Mesendoderm (in vitro differentiated cells): ENCODE results near the gene RAI14.
"Not testable (repeated sequence)": the region's sequence is repeated elsewhere in the genome, so short reads cannot be mapped to it uniquely, and the experiment has no call there.

Experiments
- DNase-seq: peaks from one replicate; pipeline ENCODE4 v3.0.0; 2013
- H2AK5ac ChIP-seq: 2 replicates; pipeline ENCODE4 v1.6.1; 2013; ENCODE audit warnings: low read length, inconsistent platforms
- H2BK120ac ChIP-seq: 2 replicates; pipeline ENCODE4 v1.6.1; 2013; ENCODE audit warnings: low read depth, mild to moderate bottlenecking, low read length, moderate library complexity, mixed read lengths
- H2BK15ac ChIP-seq: replicated peaks from 2 replicates; pipeline ENCODE4 v1.6.1; 2013; ENCODE audit warnings: low read depth, mild to moderate bottlenecking, moderate library complexity
- H2BK5ac ChIP-seq: 2 replicates; pipeline ENCODE4 v1.6.1; 2013; ENCODE audit warnings: low read length, inconsistent platforms
- H3K18ac ChIP-seq: 2 replicates; pipeline ENCODE4 v1.6.1; 2013; ENCODE audit warnings: mild to moderate bottlenecking, low read length, mixed read lengths
- H3K23ac ChIP-seq: one replicate; pipeline ENCODE4 v1.6.1; 2013; ENCODE audit warnings: low read length
- H3K27ac ChIP-seq: 2 replicates; pipeline ENCODE4 v1.5.1; 2013; ENCODE audit warnings: low read depth, mild to moderate bottlenecking, inconsistent platforms, low read length, moderate library complexity
- H3K27me3 ChIP-seq: 2 replicates; pipeline ENCODE4 v1.6.1; 2013; ENCODE audit warnings: low read length, control low read depth, mild to moderate bottlenecking, inconsistent platforms; ENCODE audit not compliant: insufficient read depth, poor library complexity
- H3K36me3 ChIP-seq: 2 replicates; pipeline ENCODE4 v1.6.1; 2013; ENCODE audit warnings: low read length, inconsistent platforms; ENCODE audit not compliant: control insufficient read depth, insufficient read depth
- H3K4ac ChIP-seq: one replicate; pipeline ENCODE4 v1.6.1; 2013; ENCODE audit warnings: low read depth, mild to moderate bottlenecking, low read length, moderate library complexity
- H3K4me1 ChIP-seq: 2 replicates; pipeline ENCODE4 v1.6.1; 2013; ENCODE audit warnings: low read depth, low read length, inconsistent platforms; ENCODE audit not compliant: control insufficient read depth
- H3K4me2 ChIP-seq: 2 replicates; pipeline ENCODE4 v1.6.1; 2013; ENCODE audit warnings: low read length
- H3K4me3 ChIP-seq: 2 replicates; pipeline ENCODE4 v1.5.1; 2013; ENCODE audit warnings: mild to moderate bottlenecking, low read length
- H3K56ac ChIP-seq: one replicate; pipeline ENCODE4 v1.6.1; 2013; ENCODE audit warnings: low read length
- H3K79me1 ChIP-seq: 2 replicates; pipeline ENCODE4 v1.6.1; 2013; ENCODE audit warnings: low read length, inconsistent platforms
- H3K79me2 ChIP-seq: 2 replicates; pipeline ENCODE4 v1.6.1; 2013; ENCODE audit warnings: mild to moderate bottlenecking, low read length; ENCODE audit not compliant: control insufficient read depth, insufficient read depth
- H3K9ac ChIP-seq: 2 replicates; pipeline ENCODE4 v1.6.1; 2013; ENCODE audit warnings: low read length, inconsistent platforms
- H4K5ac ChIP-seq: one replicate; pipeline ENCODE4 v1.6.1; 2013; ENCODE audit warnings: low read length
- H4K8ac ChIP-seq: one replicate; pipeline ENCODE4 v1.6.1; 2013; ENCODE audit warnings: low read depth, mild to moderate bottlenecking, control low read depth, low read length, moderate library complexity
- WGBS: extraction: QIAGEN DNeasy Blood & Tissue Kit; methylation state at CpG from one replicate; pipeline ENCODE4 v1.1.7; 2013; ENCODE audit warnings: low lambda C conversion rate, missing lambda C conversion rate; ENCODE audit not compliant: insufficient coverage; ENCODE audit errors: extremely low coverage; 5-methylcytosine and 5-hydroxymethylcytosine counted together

Gene RAI14

DNA sequence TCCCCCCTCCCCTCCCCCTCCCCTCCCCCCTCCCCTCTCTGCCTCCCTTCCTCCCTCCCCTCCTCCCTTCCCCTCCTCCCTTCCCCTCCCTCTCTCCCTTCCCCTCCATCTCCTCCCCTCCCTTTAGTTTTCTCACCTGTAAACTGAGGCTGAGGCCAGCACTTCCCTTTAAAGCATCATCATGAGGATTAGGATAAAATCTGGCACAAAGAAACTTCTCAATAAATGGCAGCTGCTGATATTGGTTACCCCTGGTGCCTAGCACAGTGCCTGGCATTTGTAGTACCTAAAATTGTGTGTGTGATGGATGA, 41.9 kb downstream of the RAI14 start:
- no peak overlapping the region for H3K9ac ChIP-seq
- no peak overlapping the region for H4K5ac ChIP-seq
- H2BK5ac ChIP-seq: no peak overlapping the region
- H2AK5ac ChIP-seq: no peak overlapping the region
- H3K79me1 ChIP-seq: peaks cover 16% of the 10 kb centered on the region
- H4K8ac ChIP-seq: no peak overlapping the region
- H3K36me3 ChIP-seq: peaks cover 3% of the 10 kb centered on the region
- H3K4me2 ChIP-seq: no peak overlapping the region
- H3K27ac ChIP-seq: no peak overlapping the region
- no peak overlapping the region for H3K56ac ChIP-seq
- no peak overlapping the region for H3K18ac ChIP-seq
- peaks cover 36% of the 10 kb centered on the region for H3K79me2 ChIP-seq
- peaks cover 12% of the 10 kb centered on the region for H3K4me1 ChIP-seq
- no peak overlapping the region for H3K4me3 ChIP-seq
- H3K27me3 ChIP-seq: no peaks in the 10 kb centered on the region
- H2BK120ac ChIP-seq: no peak overlapping the region
- no peak for DNase-seq
- no peak overlapping the region for H3K23ac ChIP-seq
- no peak overlapping the region for H3K4ac ChIP-seq
- H2BK15ac ChIP-seq: no peak overlapping the region

GRCh38 chr5:34698754-34699153, 42.6 kb downstream of the RAI14 start:
- no peak overlapping the region for H3K4me3 ChIP-seq
- H3K4me2 ChIP-seq: no peak overlapping the region
- no peak overlapping the region for H4K5ac ChIP-seq
- H2BK120ac ChIP-seq: no peak overlapping the region
- no peak overlapping the region for H3K18ac ChIP-seq
- H2AK5ac ChIP-seq: no peak overlapping the region
- H3K4me1 ChIP-seq: peaks cover 15% of the 10 kb centered on the region
- no peaks in the 10 kb centered on the region for H3K27me3 ChIP-seq
- H3K9ac ChIP-seq: no peak overlapping the region
- H2BK15ac ChIP-seq: no peak overlapping the region
- H3K23ac ChIP-seq: no peak overlapping the region
- no peak overlapping the region for H4K8ac ChIP-seq
- no CpG with 5 or more reads among the region's 6 CpGs for WGBS
- peaks cover 31% of the 10 kb centered on the region for H3K79me2 ChIP-seq
- no peak overlapping the region for H3K56ac ChIP-seq
- H3K4ac ChIP-seq: no peak overlapping the region
- H3K27ac ChIP-seq: no peak overlapping the region
- peaks cover 3% of the 10 kb centered on the region for H3K36me3 ChIP-seq
- no peak overlapping the region for H2BK5ac ChIP-seq
- H3K79me1 ChIP-seq: peaks cover 15% of the 10 kb centered on the region
- DNase-seq: no peak

- H3K18ac ChIP-seq: no peak overlapping the region
- H3K79me1 ChIP-seq: peaks cover 18% of the 10 kb centered on the region
- no peak overlapping the region for H3K23ac ChIP-seq
- H2AK5ac ChIP-seq: no peak overlapping the region
- H2BK5ac ChIP-seq: no peak overlapping the region
- no peak overlapping the region for H2BK120ac ChIP-seq
- peaks cover 18% of the 10 kb centered on the region for H3K4me1 ChIP-seq
- H4K8ac ChIP-seq: no peak overlapping the region
- peaks cover 34% of the 10 kb centered on the region for H3K79me2 ChIP-seq
- H2BK15ac ChIP-seq: no peak overlapping the region
- no peaks in the 10 kb centered on the region for H3K27me3 ChIP-seq
- H3K4ac ChIP-seq: no peak overlapping the region
- no peak overlapping the region for H3K4me2 ChIP-seq
- H3K27ac ChIP-seq: no peak overlapping the region
- peaks cover 3% of the 10 kb centered on the region for H3K36me3 ChIP-seq
- H3K9ac ChIP-seq: no peak overlapping the region
- H4K5ac ChIP-seq: no peak overlapping the region
- WGBS: no CpG with 5 or more reads among the region's 9 CpGs
- no peak overlapping the region for H3K4me3 ChIP-seq
- DNase-seq: peak; percentile 84
- H3K56ac ChIP-seq: no peak overlapping the region
Observed at GRCh38 chr5:34699155-34700077, 43.3 kb downstream of the RAI14 start.

GRCh38 chr5:34700078-34700452, 43.9 kb downstream of the RAI14 start:
- Histone ChIP-seq H3K79me2 (peaks cover 33% of the 10 kb centered on the region), H3K27ac (no peak overlapping the region), H3K18ac (no peak overlapping the region), H2BK5ac (no peak overlapping the region), H3K36me3 (peaks cover 3% of the 10 kb centered on the region), H3K4ac (no peak overlapping the region), H4K5ac (no peak overlapping the region), H4K8ac (no peak overlapping the region), H3K4me2 (no peak overlapping the region), H3K9ac (peak overlapping the region; percentile 19), H3K27me3 (no peaks in the 10 kb centered on the region), H2BK120ac (no peak overlapping the region), H3K4me1 (peaks cover 18% of the 10 kb centered on the region), H3K23ac (no peak overlapping the region), H3K79me1 (peaks cover 19% of the 10 kb centered on the region), H2AK5ac (peak overlapping the region; percentile 90), H3K4me3 (no peak overlapping the region), H2BK15ac (no peak overlapping the region), H3K56ac (peak overlapping the region; percentile 22)
- no peak for DNase-seq
- WGBS: no CpG with 5 or more reads among the region's 2 CpGs

GRCh38 chr5:34701442-34701841, 45.3 kb downstream of the RAI14 start:
- Histone ChIP-seq H3K4me1 (peaks cover 18% of the 10 kb centered on the region), H3K79me2 (peaks cover 30% of the 10 kb centered on the region), H3K79me1 (peaks cover 19% of the 10 kb centered on the region)
- H3K56ac ChIP-seq, H3K18ac ChIP-seq, H2BK120ac ChIP-seq, H4K5ac ChIP-seq, H2BK15ac ChIP-seq, H3K36me3 ChIP-seq, H3K4ac ChIP-seq, H3K27ac ChIP-seq, H3K27me3 ChIP-seq, H4K8ac ChIP-seq, H2AK5ac ChIP-seq, H3K4me2 ChIP-seq, H2BK5ac ChIP-seq, H3K23ac ChIP-seq, H3K9ac ChIP-seq, DNase-seq, H3K4me3 ChIP-seq: not testable (repeated sequence)
- WGBS: no CpG with 5 or more reads among the region's 2 CpGs
